ENCODE results near the gene KIT. TPM values are rescaled to one million over a fixed set of nuclear protein-coding genes. Genes with fewer than 3 reads are reported as not detected.

KIT gene
- polyA plus RNA-seq, 1 donor (not counting 4 experiments of a cell fraction or from before 2014, with no cell fraction given): 0.01 TPM

DNA sequence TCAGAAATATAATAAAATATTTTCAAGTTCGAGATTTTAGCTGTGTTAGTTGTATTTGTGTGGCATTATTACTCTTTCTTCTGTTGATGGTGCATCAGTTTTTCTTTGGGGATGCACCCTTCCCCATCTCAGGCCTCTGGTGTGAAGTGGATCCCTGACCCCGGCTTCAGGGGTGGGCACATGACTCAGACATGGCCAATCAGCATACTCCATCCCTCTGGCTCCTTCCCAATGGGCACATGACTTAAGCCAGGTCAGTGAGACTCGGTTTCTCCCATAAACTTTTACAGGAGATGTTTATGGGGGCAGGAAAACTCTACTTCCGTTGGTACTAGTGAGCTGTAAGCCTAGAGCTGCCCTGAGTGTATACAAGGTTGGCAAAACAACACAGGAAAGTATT is 3.0 kb upstream of the KIT start:
- FAIRE-seq: no peak

DNA sequence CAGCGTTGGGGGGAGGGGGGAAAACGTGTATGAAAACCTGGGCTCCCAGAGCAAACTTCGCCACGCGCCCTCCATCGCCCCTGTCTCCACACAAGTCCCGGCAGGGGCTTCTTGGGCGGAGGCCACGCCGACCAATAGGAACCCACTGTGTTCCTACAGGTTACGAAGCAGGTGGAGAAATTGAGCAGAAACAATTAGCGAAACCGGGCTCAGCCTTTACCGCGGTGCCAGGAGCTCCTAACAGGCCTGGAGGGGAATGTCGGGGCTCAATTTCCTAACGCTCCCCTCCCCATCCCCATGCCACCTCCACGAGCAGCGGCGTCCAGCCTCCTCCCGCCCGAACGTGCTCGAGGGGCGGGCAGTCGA is 589 bp upstream of the KIT start:
- H3K4me2 ChIP-seq (ENCODE audit: control insufficient read depth, extremely low read depth, insufficient read depth, low read depth, low read length): peak overlapping the region; percentile 95
- H3K27ac ChIP-seq (ENCODE audit: control insufficient read depth, insufficient read depth, low read length): no peak overlapping the region
- H3K9me1 ChIP-seq (ENCODE audit: control insufficient read depth, extremely low read depth, insufficient read depth, low read length): no peaks in the 10 kb centered on the region
- H3K9me3 ChIP-seq (ENCODE audit: control insufficient read depth, low read depth, low read length): no peaks in the 10 kb centered on the region
- H3K36me3 ChIP-seq (ENCODE audit: control insufficient read depth in 2 of 2, extremely low read depth in 1 of 2, insufficient read depth in 2 of 2, low read length in 2 of 2): no peaks in the 10 kb centered on the region
- DNase-seq (ENCODE audit: low read depth, low spot score) (no peak), FAIRE-seq (no peak)
- peak overlapping the region in 1 of 3 experiments; percentile 50 for H3K4me3 ChIP-seq (ENCODE audit: control insufficient read depth in 2 of 3, extremely low read depth in 1 of 3, insufficient read depth in 2 of 3, low read depth in 1 of 3, low read length in 3 of 3)
- dilution Hi-C loops (cut with MboI; ENCODE audit: extremely low pct_ligation_motif_present, low sequenced_read_pairs): no loop called here
- H3K9ac ChIP-seq (ENCODE audit: control insufficient read depth, extremely low read depth, insufficient read depth, low read length): no peak overlapping the region
- H3K4me1 ChIP-seq (ENCODE audit: control insufficient read depth, extremely low read depth, insufficient read depth, low read length): peaks cover 37% of the 10 kb centered on the region
- peak; percentile 91 for TF ChIP-seq EZH2 (IDR thresholded peaks at IDR 0.05; ENCODE audit: low read length)
- TF ChIP-seq, protein P1, sequence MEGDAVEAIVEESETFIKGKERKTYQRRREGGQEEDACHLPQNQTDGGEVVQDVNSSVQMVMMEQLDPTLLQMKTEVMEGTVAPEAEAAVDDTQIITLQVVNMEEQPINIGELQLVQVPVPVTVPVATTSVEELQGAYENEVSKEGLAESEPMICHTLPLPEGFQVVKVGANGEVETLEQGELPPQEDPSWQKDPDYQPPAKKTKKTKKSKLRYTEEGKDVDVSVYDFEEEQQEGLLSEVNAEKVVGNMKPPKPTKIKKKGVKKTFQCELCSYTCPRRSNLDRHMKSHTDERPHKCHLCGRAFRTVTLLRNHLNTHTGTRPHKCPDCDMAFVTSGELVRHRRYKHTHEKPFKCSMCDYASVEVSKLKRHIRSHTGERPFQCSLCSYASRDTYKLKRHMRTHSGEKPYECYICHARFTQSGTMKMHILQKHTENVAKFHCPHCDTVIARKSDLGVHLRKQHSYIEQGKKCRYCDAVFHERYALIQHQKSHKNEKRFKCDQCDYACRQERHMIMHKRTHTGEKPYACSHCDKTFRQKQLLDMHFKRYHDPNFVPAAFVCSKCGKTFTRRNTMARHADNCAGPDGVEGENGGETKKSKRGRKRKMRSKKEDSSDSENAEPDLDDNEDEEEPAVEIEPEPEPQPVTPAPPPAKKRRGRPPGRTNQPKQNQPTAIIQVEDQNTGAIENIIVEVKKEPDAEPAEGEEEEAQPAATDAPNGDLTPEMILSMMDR (optimal IDR thresholded peaks at IDR 0.05 in 1 of 3, IDR thresholded peaks at IDR 0.05 in 1 of 3, conservative IDR thresholded peaks at IDR 0.05 in 1 of 3; ENCODE audit: extremely low read depth in 1 of 3, insufficient read depth in 2 of 3, low read length in 3 of 3): no peak
- no peaks in the 10 kb centered on the region for H4K20me1 ChIP-seq (ENCODE audit: control insufficient read depth, extremely low read depth, insufficient read depth, low read length)
- peaks cover 40% of the 10 kb centered on the region for H3K27me3 ChIP-seq (ENCODE audit: control insufficient read depth, extremely low read depth, insufficient read depth, low read length)
- H2AFZ ChIP-seq (ENCODE audit: control insufficient read depth, low read length): no peak overlapping the region
- H3K79me2 ChIP-seq (ENCODE audit: control insufficient read depth, insufficient read depth, low read length): no peaks in the 10 kb centered on the region

More for the DNA sequence above, 3.0 kb upstream of the KIT start:
- H3K4me3 ChIP-seq (ENCODE audit: control insufficient read depth in 2 of 3, extremely low read depth in 1 of 3, insufficient read depth in 2 of 3, low read depth in 1 of 3, low read length in 3 of 3): no peak overlapping the region
- H3K4me1 ChIP-seq (ENCODE audit: control insufficient read depth, extremely low read depth, insufficient read depth, low read length): peaks cover 13% of the 10 kb centered on the region
- no peaks in the 10 kb centered on the region for H3K9me1 ChIP-seq (ENCODE audit: control insufficient read depth, extremely low read depth, insufficient read depth, low read length)
- H3K27me3 ChIP-seq (ENCODE audit: control insufficient read depth, extremely low read depth, insufficient read depth, low read length): peaks cover 38% of the 10 kb centered on the region
- TF ChIP-seq EZH2 (IDR thresholded peaks at IDR 0.05; ENCODE audit: low read length): no peak
- TF ChIP-seq, protein P1 (optimal IDR thresholded peaks at IDR 0.05 in 1 of 3, IDR thresholded peaks at IDR 0.05 in 1 of 3, conservative IDR thresholded peaks at IDR 0.05 in 1 of 3; ENCODE audit: extremely low read depth in 1 of 3, insufficient read depth in 2 of 3, low read length in 3 of 3): no peak
- no peak overlapping the region for H3K4me2 ChIP-seq (ENCODE audit: control insufficient read depth, extremely low read depth, insufficient read depth, low read depth, low read length)
- dilution Hi-C loops (cut with MboI; ENCODE audit: extremely low pct_ligation_motif_present, low sequenced_read_pairs): no loop called here
- no peaks in the 10 kb centered on the region for H3K9me3 ChIP-seq (ENCODE audit: control insufficient read depth, low read depth, low read length)
- H3K27ac ChIP-seq (ENCODE audit: control insufficient read depth, insufficient read depth, low read length): no peak overlapping the region
- H3K9ac ChIP-seq (ENCODE audit: control insufficient read depth, extremely low read depth, insufficient read depth, low read length): no peak overlapping the region
- no peak for DNase-seq (ENCODE audit: low read depth, low spot score)
- H3K79me2 ChIP-seq (ENCODE audit: control insufficient read depth, insufficient read depth, low read length): no peaks in the 10 kb centered on the region
- H4K20me1 ChIP-seq (ENCODE audit: control insufficient read depth, extremely low read depth, insufficient read depth, low read length): no peaks in the 10 kb centered on the region
- no peak overlapping the region for H2AFZ ChIP-seq (ENCODE audit: control insufficient read depth, low read length)
- no peaks in the 10 kb centered on the region for H3K36me3 ChIP-seq (ENCODE audit: control insufficient read depth in 2 of 2, extremely low read depth in 1 of 2, insufficient read depth in 2 of 2, low read length in 2 of 2)

All from keratinocyte (primary cell).